Stimulated activated effector memory CD8-positive, alpha-beta T cell treated with anti-CD3 and anti-CD28 coated beads, Interleukin-12 subunit alpha, Interleukin-12 subunit beta, amount 100 ng/mL, for 72 hours (primary cell): ENCODE data around the gene BAZ2B.
"Not testable (repeated sequence)": the region's sequence is repeated elsewhere in the genome, so short reads cannot be mapped to it uniquely, and the experiment has no call there.

Experiments used
- ATAC-seq: fragments of 150-1000 bp; cut with Tn5 transposase; 2 replicates; pipeline ENCODE4 v1.10.0; 2021
- DNase-seq, 2 donors: peaks; one replicate each; pipeline ENCODE4 v3.0.0; 2021 to 2022; ENCODE audit warnings: low spot score in 2 of 2
- H3K27ac Mint-ChIP-seq: one replicate; pipeline ENCODE4 v1.8.0; 2022; ENCODE audit warnings: mild to moderate bottlenecking, mixed read lengths
- H3K36me3 Mint-ChIP-seq: one replicate; pipeline ENCODE4 v1.8.0; 2022; ENCODE audit warnings: mild to moderate bottlenecking, mixed read lengths
- H3K4me1 Mint-ChIP-seq: one replicate; pipeline ENCODE4 v1.8.0; 2022; ENCODE audit warnings: mixed read lengths
- H3K4me3 Mint-ChIP-seq: one replicate; pipeline ENCODE4 v1.8.0; 2022; ENCODE audit warnings: mild to moderate bottlenecking, mixed read lengths
- H3K9me3 Mint-ChIP-seq: one replicate; pipeline ENCODE4 v1.8.0; 2022; ENCODE audit warnings: mixed read lengths

The BAZ2B gene

GRCh38 chr2:159546039-159546438 is 70.3 kb downstream of the BAZ2B start:
- no peaks in the 10 kb centered on the region for H3K36me3 Mint-ChIP-seq
- H3K27ac Mint-ChIP-seq: no peak overlapping the region
- no peak for ATAC-seq
- no peak overlapping the region for H3K4me3 Mint-ChIP-seq
- no peaks in the 10 kb centered on the region for H3K4me1 Mint-ChIP-seq
- no peak for DNase-seq
- H3K9me3 Mint-ChIP-seq: peaks cover 7% of the 10 kb centered on the region

DNA sequence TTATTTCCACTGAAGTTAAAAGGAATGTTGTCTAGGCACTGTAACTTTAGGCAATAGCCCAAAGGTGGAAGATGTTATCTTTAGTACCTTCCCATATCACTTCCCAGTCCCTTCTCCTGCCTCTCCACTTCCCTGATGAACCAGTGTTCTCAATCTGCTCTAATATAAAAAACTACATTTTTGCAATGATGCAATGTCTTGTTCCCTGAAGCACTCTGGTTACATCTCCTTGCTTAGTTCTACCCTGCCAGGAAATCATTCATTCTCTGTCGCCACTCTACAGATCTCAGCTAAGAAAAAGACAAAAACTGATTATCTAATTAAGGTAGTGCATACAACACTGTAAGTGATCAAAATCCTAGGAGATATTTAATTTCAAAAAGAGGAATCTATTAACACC is 71.3 kb downstream of the BAZ2B start:
- peaks cover 7% of the 10 kb centered on the region for H3K9me3 Mint-ChIP-seq
- no peaks in the 10 kb centered on the region for H3K4me1 Mint-ChIP-seq
- H3K27ac Mint-ChIP-seq: no peak overlapping the region
- no peak overlapping the region for H3K4me3 Mint-ChIP-seq
- ATAC-seq (no peak), DNase-seq (no peak)
- H3K36me3 Mint-ChIP-seq: no peaks in the 10 kb centered on the region

DNA sequence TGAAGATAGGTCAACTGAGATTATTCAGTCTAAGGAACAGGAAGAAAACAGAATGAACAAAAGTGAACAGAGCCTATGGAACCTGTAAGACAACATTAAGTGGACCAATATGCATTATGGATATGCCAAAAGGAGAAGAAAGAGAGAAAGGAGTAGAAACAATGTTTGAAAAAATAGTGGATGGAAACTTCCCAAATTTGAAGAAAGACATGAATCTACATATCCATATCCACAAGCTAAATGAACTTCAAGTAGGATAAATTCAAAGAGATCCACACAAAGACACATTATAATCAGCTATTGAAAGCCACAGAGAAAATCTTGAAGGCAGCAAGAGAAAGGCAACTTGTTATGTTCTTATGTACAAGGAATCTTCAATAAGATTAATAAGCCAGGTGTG is 74.2 kb downstream of the BAZ2B start:
- peaks cover 7% of the 10 kb centered on the region for H3K9me3 Mint-ChIP-seq

DNA sequence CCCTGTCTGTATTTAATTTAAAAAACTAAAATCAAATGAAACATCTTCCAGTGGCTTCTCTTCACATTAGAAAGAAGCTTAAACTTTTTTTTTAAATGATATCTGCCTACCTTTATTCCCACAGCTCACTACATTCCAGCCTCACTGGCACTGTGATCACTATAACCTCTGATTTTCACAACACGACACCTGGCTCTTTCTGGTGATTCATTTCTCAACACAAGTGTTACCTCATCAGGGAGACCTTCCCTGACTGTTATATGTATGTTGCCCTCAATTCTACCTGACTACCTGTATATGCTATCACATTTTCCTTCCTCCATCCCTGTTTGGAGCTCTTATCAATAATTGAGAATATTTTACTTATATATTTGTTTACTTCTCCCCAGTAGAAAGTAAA is 76.6 kb downstream of the BAZ2B start:
- ATAC-seq: no peak
- H3K9me3 Mint-ChIP-seq: peaks cover 7% of the 10 kb centered on the region
- no peaks in the 10 kb centered on the region for H3K4me1 Mint-ChIP-seq
- no peak overlapping the region for H3K4me3 Mint-ChIP-seq
- no peaks in the 10 kb centered on the region for H3K36me3 Mint-ChIP-seq
- H3K27ac Mint-ChIP-seq: no peak overlapping the region
- DNase-seq: no peak

More for the DNA sequence above, 74.2 kb downstream of the BAZ2B start:
- no peak for DNase-seq
- H3K4me3 Mint-ChIP-seq: no peak overlapping the region
- no peaks in the 10 kb centered on the region for H3K4me1 Mint-ChIP-seq
- no peaks in the 10 kb centered on the region for H3K36me3 Mint-ChIP-seq
- H3K27ac Mint-ChIP-seq: no peak overlapping the region
- no peak for ATAC-seq

DNA sequence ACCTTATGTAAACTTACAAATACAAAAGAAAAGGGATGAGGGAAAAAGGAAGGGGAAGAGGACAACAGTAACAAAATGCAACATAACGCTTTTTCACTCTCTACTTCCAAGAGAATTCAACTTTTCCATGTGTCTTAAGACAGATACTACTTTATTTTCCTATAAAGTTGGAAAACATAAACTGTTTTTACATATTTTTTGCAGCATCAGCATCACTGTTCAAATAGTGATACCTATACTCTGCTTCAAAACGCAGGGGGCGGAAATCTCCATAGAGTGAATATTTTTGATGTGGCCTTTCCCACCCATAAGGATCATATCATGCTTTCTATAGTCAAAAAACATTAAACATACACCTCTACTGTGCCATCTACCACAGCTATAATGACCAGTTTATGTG is 77.5 kb downstream of the BAZ2B start:
- Mint-ChIP-seq H3K9me3 (peaks cover 7% of the 10 kb centered on the region), H3K4me1 (no peaks in the 10 kb centered on the region), H3K36me3 (no peaks in the 10 kb centered on the region), H3K4me3 (no peak overlapping the region), H3K27ac (no peak overlapping the region)
- ATAC-seq (no peak), DNase-seq (no peak)

GRCh38 chr2:159535261-159535660 is 81.1 kb downstream of the BAZ2B start:
- H3K36me3 Mint-ChIP-seq, ATAC-seq, H3K4me1 Mint-ChIP-seq, H3K9me3 Mint-ChIP-seq, H3K27ac Mint-ChIP-seq, DNase-seq, H3K4me3 Mint-ChIP-seq: not testable (repeated sequence)

DNA sequence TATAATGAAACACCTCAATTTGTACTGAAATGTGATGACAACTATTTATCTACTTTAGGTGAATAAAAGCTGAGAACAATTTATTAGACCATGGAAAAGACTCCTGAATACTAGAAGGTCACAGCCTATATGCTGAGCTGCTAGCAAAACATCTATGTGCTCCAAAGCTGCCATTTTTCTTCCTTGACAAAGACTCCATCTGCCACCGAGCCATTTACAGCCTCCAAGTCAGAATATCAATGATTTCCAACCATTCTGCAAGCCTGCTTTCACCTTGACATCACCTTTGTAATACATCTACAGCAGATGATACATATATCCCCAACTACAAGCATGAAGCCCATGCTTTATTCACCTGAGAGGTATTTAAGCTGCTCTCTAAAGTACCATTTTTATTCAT is 84.9 kb downstream of the BAZ2B start:
- DNase-seq: no peak
- Mint-ChIP-seq H3K4me1 (no peaks in the 10 kb centered on the region), H3K27ac (no peak overlapping the region), H3K4me3 (no peak overlapping the region), H3K9me3 (no peaks in the 10 kb centered on the region), H3K36me3 (no peaks in the 10 kb centered on the region)
- no peak for ATAC-seq

GRCh38 chr2:159526433-159526832 is 89.9 kb downstream of the BAZ2B start:
- no peak overlapping the region for H3K4me3 Mint-ChIP-seq

GRCh38 chr2:159525012-159525411 is 91.3 kb downstream of the BAZ2B start:
- no peak overlapping the region for H3K4me3 Mint-ChIP-seq
- H3K27ac Mint-ChIP-seq: no peak overlapping the region
- H3K9me3 Mint-ChIP-seq: no peaks in the 10 kb centered on the region
- DNase-seq (no peak), ATAC-seq (no peak)
- no peaks in the 10 kb centered on the region for H3K36me3 Mint-ChIP-seq
- no peaks in the 10 kb centered on the region for H3K4me1 Mint-ChIP-seq

More at GRCh38 chr2:159526433-159526832, 89.9 kb downstream of the BAZ2B start:
- ATAC-seq (no peak), DNase-seq (no peak)
- H3K9me3 Mint-ChIP-seq: no peaks in the 10 kb centered on the region
- no peak overlapping the region for H3K27ac Mint-ChIP-seq
- H3K36me3 Mint-ChIP-seq: no peaks in the 10 kb centered on the region
- H3K4me1 Mint-ChIP-seq: no peaks in the 10 kb centered on the region

DNA sequence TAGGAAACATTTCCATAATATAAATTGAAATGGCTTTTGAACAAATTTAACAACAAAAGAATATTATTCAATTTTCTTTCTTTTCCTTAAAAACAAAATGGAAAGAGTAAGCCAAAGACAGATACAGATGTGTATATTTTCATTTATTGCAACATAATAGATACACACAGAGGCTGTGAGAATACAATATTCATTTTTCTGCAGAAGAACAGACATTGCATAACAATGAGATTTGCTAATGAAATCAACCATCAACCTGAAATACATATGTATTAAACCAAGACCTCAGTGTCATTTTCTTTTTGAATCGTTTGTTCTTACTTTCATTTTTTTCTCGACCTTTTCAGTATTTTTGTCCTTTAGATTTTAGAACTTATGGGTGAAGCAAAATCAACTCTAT is 95.1 kb downstream of the BAZ2B start:
- Mint-ChIP-seq H3K4me3 (no peak overlapping the region), H3K27ac (no peak overlapping the region), H3K9me3 (no peaks in the 10 kb centered on the region), H3K36me3 (no peaks in the 10 kb centered on the region), H3K4me1 (no peaks in the 10 kb centered on the region)
- ATAC-seq (no peak), DNase-seq (no peak)

DNA sequence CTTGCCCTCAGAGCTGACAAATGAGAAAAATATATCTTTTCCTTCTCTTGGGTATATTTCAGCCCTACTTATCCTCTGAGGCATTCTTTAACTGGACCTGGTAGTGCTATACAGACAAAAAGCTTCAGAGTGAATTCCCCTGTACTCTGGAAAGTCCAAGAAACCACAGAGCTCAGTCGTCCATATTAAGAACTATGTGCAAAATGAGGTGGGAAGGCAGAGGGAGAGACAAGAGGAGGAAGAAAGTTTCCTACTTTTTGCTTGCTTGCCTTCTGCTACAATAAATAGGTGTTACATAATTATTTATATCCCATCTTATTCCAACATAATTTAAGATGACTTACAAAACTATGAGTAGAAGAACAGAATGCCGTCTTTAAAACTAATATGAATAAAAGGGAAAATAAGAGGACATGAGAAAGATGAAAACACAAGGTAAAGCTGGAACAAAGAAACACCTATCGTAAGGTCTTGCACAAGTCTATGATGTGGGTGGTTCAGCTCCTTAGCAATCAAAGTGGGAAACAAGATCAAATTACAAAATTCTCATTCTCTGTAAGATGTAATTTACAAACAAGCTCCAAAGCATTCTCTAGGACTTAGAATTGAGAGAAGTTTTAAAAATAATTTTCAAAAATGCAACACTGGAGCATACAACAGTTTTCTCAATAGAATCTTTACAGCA is 97.9 kb downstream of the BAZ2B start:
- Mint-ChIP-seq H3K36me3 (no peaks in the 10 kb centered on the region), H3K9me3 (no peaks in the 10 kb centered on the region), H3K4me1 (peaks cover 13% of the 10 kb centered on the region), H3K27ac (no peak overlapping the region), H3K4me3 (no peak overlapping the region)
- no peak for DNase-seq
- ATAC-seq: no peak

DNA sequence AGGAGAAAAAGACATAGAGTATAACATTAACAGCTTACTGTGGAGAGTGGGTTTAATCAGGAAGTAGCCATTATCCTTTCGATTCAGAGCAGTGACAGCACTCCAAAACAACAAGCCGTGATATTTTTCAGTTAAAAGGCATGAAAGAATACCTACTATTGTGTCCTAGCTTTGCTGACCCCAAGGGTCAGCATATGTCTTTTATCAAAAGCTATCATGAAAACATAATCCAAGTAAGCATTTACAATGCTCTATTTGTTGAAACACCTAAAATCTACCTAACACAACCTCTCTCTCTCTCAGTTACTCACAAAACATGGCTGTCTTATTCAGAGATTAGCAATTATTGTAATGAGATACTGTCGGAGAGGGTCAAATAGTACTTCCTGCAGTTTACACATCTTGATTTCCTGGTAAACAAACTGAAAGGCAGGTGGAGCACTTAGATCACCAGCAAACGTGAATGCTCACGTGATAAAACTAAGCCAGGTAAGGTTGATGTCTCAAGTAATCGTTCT is 100.0 kb downstream of the BAZ2B start:
- H3K36me3 Mint-ChIP-seq: no peaks in the 10 kb centered on the region
- DNase-seq: no peak
- H3K4me1 Mint-ChIP-seq: peaks cover 16% of the 10 kb centered on the region
- H3K4me3 Mint-ChIP-seq: peak overlapping the region; percentile 60
- H3K27ac Mint-ChIP-seq: peak overlapping the region; percentile 85
- no peaks in the 10 kb centered on the region for H3K9me3 Mint-ChIP-seq
- peak; percentile 96 for ATAC-seq

GRCh38 chr2:159515441-159515840 is 100.9 kb downstream of the BAZ2B start:
- Mint-ChIP-seq H3K36me3 (no peaks in the 10 kb centered on the region), H3K27ac (peak overlapping the region; percentile 85), H3K4me3 (peak overlapping the region; percentile 60), H3K9me3 (no peaks in the 10 kb centered on the region), H3K4me1 (peaks cover 16% of the 10 kb centered on the region)
- ATAC-seq (no peak), DNase-seq (no peak)

GRCh38 chr2:159513745-159514144 is 102.6 kb downstream of the BAZ2B start:
- peak overlapping the region; percentile 4 for H3K4me3 Mint-ChIP-seq
- DNase-seq (no peak), ATAC-seq (no peak)
- peaks cover 16% of the 10 kb centered on the region for H3K4me1 Mint-ChIP-seq
- H3K9me3 Mint-ChIP-seq: no peaks in the 10 kb centered on the region
- no peaks in the 10 kb centered on the region for H3K36me3 Mint-ChIP-seq
- H3K27ac Mint-ChIP-seq: peak overlapping the region; percentile 1

DNA sequence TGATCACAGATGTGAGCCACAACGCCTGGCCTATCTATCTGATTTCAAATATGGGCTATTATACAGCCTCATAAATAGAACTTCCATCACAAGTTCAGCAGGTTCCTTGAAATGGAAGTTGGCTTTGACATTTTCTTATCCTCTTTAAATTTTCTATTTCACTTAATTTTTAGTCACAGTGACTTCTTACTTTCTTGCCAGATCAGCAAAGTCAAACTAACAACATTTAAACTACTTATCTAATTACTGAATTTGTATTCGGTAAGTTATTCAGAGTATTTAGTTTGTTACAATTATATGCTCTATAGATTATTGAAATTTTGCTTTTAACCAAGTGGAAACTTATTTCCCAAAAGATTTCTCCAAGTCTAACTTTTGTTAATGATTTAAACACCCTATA is 108.2 kb downstream of the BAZ2B start:
- Mint-ChIP-seq H3K4me1 (peaks cover 19% of the 10 kb centered on the region), H3K27ac (no peak overlapping the region), H3K9me3 (no peaks in the 10 kb centered on the region), H3K4me3 (no peak overlapping the region), H3K36me3 (no peaks in the 10 kb centered on the region)
- no peak for ATAC-seq
- no peak for DNase-seq

- H3K27ac Mint-ChIP-seq: peak overlapping the region; percentile 51
- DNase-seq: no peak
Measured at GRCh38 chr2:159506764-159507440, 109.4 kb downstream of the BAZ2B start.

More at GRCh38 chr2:159506764-159507440, 109.4 kb downstream of the BAZ2B start:
- Mint-ChIP-seq H3K4me3 (peak overlapping the region; percentile 4), H3K4me1 (peaks cover 18% of the 10 kb centered on the region), H3K36me3 (no peaks in the 10 kb centered on the region), H3K9me3 (no peaks in the 10 kb centered on the region)
- ATAC-seq: peak; percentile 80
